Measurements from ENCODE around the gene MSH2. TPM values are rescaled to one million over a fixed set of nuclear protein-coding genes. Genes with fewer than 3 reads are reported as not detected.

The MSH2 gene
- total RNA-seq, 1 experiment from 2014 or later, result 139 TPM

- Histone ChIP-seq H3K79me2 (ENCODE audit: insufficient read depth, low read length) (no peaks in the 10 kb centered on the region), H3K27ac (ENCODE audit: insufficient read length, low read depth, low read length) (no peak overlapping the region), H2AK5ac (ENCODE audit: insufficient read length, low read length) (no peak overlapping the region), H3K9me3 (ENCODE audit: control insufficient read depth, low read depth, low read length) (no peaks in the 10 kb centered on the region), H3K4ac (ENCODE audit: low read depth, low read length) (no peak overlapping the region), H4K8ac (replicated peaks; ENCODE audit: insufficient read length, low read depth, low read length) (no peak overlapping the region), H2BK5ac (ENCODE audit: insufficient read length, low read length) (no peak overlapping the region), H2BK15ac (ENCODE audit: low read depth, low read length) (no peak overlapping the region), H3K4me2 (ENCODE audit: insufficient read depth, insufficient read length, low read length) (no peak overlapping the region), H4K91ac (ENCODE audit: insufficient read length, low read depth, low read length) (no peak overlapping the region), H3K23ac (ENCODE audit: insufficient read length, low read depth, low read length) (no peak overlapping the region), H3T11ph (ENCODE audit: low read length) (no peak overlapping the region), H4K20me1 (ENCODE audit: control insufficient read depth, insufficient read depth, insufficient read length) (no peaks in the 10 kb centered on the region), H2BK120ac (ENCODE audit: low read depth, low read length, poor library complexity, severe bottlenecking) (no peak overlapping the region), H4K5ac (ENCODE audit: insufficient read length, low read depth, low read length) (no peak overlapping the region), H3K14ac (ENCODE audit: insufficient read depth, low read length) (no peak overlapping the region), H3K56ac (ENCODE audit: insufficient read length, low read depth, low read length) (no peak overlapping the region), H3K27me3 (ENCODE audit: insufficient read depth, low read length) (no peaks in the 10 kb centered on the region), H2BK20ac (ENCODE audit: low read depth, low read length, poor library complexity, severe bottlenecking) (no peak overlapping the region), H3K4me1 (ENCODE audit: insufficient read depth, low read length) (no peaks in the 10 kb centered on the region; the same call in 1 of the 2 replicates), H2AFZ (ENCODE audit: low read length) (no peak overlapping the region), H3K18ac (ENCODE audit: insufficient read length, low read depth, low read length) (no peak overlapping the region), H3K79me1 (ENCODE audit: insufficient read depth, low read depth, low read length, poor library complexity, severe bottlenecking) (no peaks in the 10 kb centered on the region), H3K23me2 (ENCODE audit: insufficient read length, low read depth, low read length, poor library complexity, severe bottlenecking) (no peaks in the 10 kb centered on the region), H3K9ac (ENCODE audit: extremely low read depth, insufficient read length, low read length) (no peak overlapping the region), H2BK12ac (ENCODE audit: insufficient read length, low read depth, low read length) (no peak overlapping the region)
- H3K9me3 Mint-ChIP-seq, result peaks cover 2 to 3% of the 10 kb centered on the region in 2 experiments; a peak in 2 of 5 replicates
- peak overlapping the region; percentile 54 to 61 (median 59); a peak in 2 of 7 replicates for H3K27ac Mint-ChIP-seq
- H3K27me3 Mint-ChIP-seq (ENCODE audit: low read depth), result no peaks in the 10 kb centered on the region; the same call in 1 of the 2 replicates
- WGBS (ENCODE audit: extremely low coverage, insufficient read length, low lambda C conversion rate), result no CpG with 5 or more reads among the region's 6 CpGs
- peaks cover 14 to 33% of the 10 kb centered on the region in 2 experiments for H3K4me1 Mint-ChIP-seq
- TF ChIP-seq, protein P1, sequence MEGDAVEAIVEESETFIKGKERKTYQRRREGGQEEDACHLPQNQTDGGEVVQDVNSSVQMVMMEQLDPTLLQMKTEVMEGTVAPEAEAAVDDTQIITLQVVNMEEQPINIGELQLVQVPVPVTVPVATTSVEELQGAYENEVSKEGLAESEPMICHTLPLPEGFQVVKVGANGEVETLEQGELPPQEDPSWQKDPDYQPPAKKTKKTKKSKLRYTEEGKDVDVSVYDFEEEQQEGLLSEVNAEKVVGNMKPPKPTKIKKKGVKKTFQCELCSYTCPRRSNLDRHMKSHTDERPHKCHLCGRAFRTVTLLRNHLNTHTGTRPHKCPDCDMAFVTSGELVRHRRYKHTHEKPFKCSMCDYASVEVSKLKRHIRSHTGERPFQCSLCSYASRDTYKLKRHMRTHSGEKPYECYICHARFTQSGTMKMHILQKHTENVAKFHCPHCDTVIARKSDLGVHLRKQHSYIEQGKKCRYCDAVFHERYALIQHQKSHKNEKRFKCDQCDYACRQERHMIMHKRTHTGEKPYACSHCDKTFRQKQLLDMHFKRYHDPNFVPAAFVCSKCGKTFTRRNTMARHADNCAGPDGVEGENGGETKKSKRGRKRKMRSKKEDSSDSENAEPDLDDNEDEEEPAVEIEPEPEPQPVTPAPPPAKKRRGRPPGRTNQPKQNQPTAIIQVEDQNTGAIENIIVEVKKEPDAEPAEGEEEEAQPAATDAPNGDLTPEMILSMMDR (conservative IDR thresholded peaks at IDR 0.05), result no peak
- H3K36me3 Mint-ChIP-seq (ENCODE audit: insufficient read depth in 1 of 3, low read depth in 3 of 3), result peaks cover 0 to 7% (median 6%) of the 10 kb centered on the region in 3 experiments; a peak in 5 of 7 replicates
- DNase-seq, result no peak
- H3K4me3 Mint-ChIP-seq, result no peak overlapping the region
Measured at GRCh38 chr2:47490406-47490805, 87.5 kb downstream of the MSH2 start.
